SK-N-MC (cell line): Measurements from ENCODE around the gene GREB1L.

ENCODE experiments used
- EZH2 ChIP-seq: fragments of 200-600 bp; sonication (generic); IDR thresholded peaks from one replicate; pipeline ENCODE4 v1.6.1; 2017; ENCODE audit warnings: antibody characterized with exemption
- FOXP2 ChIP-seq: optimal IDR thresholded peaks from 2 replicates; pipeline ENCODE3; 2011; ENCODE audit warnings: mild to moderate bottlenecking, moderate library complexity; ENCODE audit not compliant: insufficient read depth; ENCODE audit errors: extremely low read length, control extremely low read depth
- POLR2AphosphoS5 ChIP-seq: IDR thresholded peaks from 2 replicates; pipeline ENCODE4 v1.6.1; 2012; ENCODE audit warnings: mild to moderate bottlenecking, low read depth, low read length, borderline replicate concordance

- TF ChIP-seq EZH2 (no peak), POLR2AphosphoS5 (no peak), FOXP2 (no peak)
Measured at GRCh38 chr18:21330122-21330701, 88.2 kb downstream of the GREB1L start.
